IPS-20b (cell line): ENCODE results near the gene ITGA6.

ENCODE experiments used
- H3K27ac ChIP-seq: one replicate; pipeline ENCODE4 v1.5.1; 2013; ENCODE audit warnings: low read length
- H3K27me3 ChIP-seq: 2 replicates; pipeline ENCODE4 v1.6.1; 2013; ENCODE audit warnings: mild to moderate bottlenecking, low read length, inconsistent platforms; ENCODE audit not compliant: insufficient read depth
- H3K36me3 ChIP-seq: 2 replicates; pipeline ENCODE4 v1.6.1; 2013; ENCODE audit warnings: low read depth, mild to moderate bottlenecking, inconsistent platforms, low read length, moderate library complexity; ENCODE audit not compliant: insufficient read depth
- H3K4me1 ChIP-seq: 2 replicates; pipeline ENCODE4 v1.6.1; 2013; ENCODE audit warnings: mild to moderate bottlenecking, control low read depth, inconsistent platforms, low read length, moderate library complexity; ENCODE audit not compliant: insufficient read depth
- H3K4me3 ChIP-seq: 2 replicates; pipeline ENCODE4 v1.5.1; 2013; ENCODE audit warnings: mild to moderate bottlenecking, low read length, inconsistent platforms
- H3K9ac ChIP-seq: 2 replicates; pipeline ENCODE4 v1.6.1; 2013; ENCODE audit warnings: low read depth, mild to moderate bottlenecking, inconsistent platforms, low read length, moderate library complexity
- H3K9me3 ChIP-seq: 2 replicates; pipeline ENCODE4 v1.6.1; 2013; ENCODE audit warnings: mild to moderate bottlenecking, low read depth, low read length, inconsistent platforms; ENCODE audit not compliant: insufficient read depth

The ITGA6 gene

DNA sequence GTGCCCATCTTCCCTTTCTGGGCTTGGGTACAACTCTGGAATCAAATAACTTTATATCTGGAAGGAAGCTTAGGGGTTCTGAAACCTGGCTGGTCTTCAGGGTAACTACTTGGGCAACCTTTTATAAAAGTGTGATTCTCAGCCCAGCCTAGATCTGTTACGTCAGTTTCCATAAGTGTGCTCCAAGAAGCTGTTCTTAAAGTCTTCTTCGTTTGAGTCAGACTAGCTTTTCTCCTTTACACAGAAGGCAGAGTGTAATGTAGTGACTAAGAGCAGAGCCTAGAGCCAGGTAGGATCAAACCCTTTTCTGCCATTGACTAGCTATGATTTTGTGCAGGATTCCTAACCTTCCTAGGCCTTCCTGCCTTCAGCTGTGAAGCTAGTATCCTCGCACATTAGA is 5.8 kb downstream of the ITGA6 start:
- Histone ChIP-seq H3K4me3 (peak overlapping the region; percentile 16; the same call in 1 of the 2 replicates), H3K9ac (no peak overlapping the region), H3K36me3 (peaks cover 3% of the 10 kb centered on the region; the same call in 1 of the 2 replicates), H3K9me3 (no peaks in the 10 kb centered on the region), H3K4me1 (peaks cover 80% of the 10 kb centered on the region), H3K27ac (peak overlapping the region; percentile 32), H3K27me3 (no peaks in the 10 kb centered on the region)

DNA sequence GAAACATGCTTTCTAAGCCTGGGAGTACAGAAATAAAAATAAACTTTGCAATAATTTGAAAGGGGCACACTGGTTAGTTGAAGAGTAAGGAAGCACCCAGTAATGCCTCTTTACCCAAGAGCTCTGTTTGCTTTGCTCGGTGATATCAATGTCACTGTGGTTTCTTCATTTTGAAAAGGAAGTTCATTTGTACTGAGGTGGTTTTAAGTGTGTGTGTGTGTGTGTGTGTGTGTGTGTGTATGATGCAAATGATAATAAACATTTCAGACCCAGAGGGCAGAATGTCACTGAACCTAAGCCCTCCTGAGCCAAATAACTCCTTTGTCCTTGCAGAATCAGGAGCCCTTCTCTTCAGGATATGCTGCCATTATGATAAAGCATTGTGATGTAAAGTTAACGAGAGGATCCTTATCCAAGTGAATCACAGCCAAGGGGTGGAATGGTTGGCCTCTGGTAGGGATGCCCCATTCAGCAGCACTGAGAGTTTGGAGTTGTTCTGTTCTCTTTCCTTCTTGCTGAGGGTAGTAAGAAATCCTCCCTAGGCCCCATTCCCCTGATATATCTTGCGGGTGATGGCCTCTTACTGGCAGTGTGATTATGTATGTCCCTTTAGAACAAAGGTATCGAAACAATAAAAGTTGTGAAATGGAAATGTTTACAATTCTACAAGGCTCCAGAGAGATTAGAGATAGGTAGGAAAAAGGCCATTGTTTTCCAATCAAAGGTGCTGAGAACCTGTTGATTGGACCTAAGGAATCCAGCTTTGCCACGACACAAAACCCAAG is 7.6 kb downstream of the ITGA6 start:
- Histone ChIP-seq H3K9ac (0 out of 2 replicates have a peak overlapping the region, but pooled peaks have one; percentile 25), H3K4me1 (peaks cover 85% of the 10 kb centered on the region), H3K36me3 (peaks cover 3% of the 10 kb centered on the region; the same call in 1 of the 2 replicates), H3K27me3 (no peaks in the 10 kb centered on the region), H3K9me3 (no peaks in the 10 kb centered on the region), H3K27ac (peak overlapping the region; percentile 50), H3K4me3 (peak overlapping the region; percentile 53)

DNA sequence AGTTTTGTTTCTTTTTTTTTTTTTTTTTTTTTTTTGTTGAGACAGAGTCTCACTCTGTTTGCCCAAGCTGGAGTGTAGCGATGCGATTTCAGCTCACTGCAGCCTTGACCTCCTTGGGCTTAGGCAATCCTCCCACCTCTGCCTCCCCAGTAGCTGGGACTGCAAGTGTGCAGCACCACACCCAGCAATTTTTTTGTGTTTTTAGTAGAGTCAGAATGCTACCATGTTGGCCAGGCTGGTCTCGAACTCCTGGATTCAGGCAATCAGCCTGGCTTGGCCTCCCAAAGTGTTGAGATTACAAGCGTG is 8.2 kb downstream of the ITGA6 start:
- peaks cover 3% of the 10 kb centered on the region; the same call in 1 of the 2 replicates for H3K36me3 ChIP-seq
- peaks cover 83% of the 10 kb centered on the region for H3K4me1 ChIP-seq
- no peaks in the 10 kb centered on the region for H3K9me3 ChIP-seq
- no peak overlapping the region for H3K9ac ChIP-seq
- H3K4me3 ChIP-seq: peak overlapping the region; percentile 53
- no peaks in the 10 kb centered on the region for H3K27me3 ChIP-seq
- no peak overlapping the region for H3K27ac ChIP-seq

DNA sequence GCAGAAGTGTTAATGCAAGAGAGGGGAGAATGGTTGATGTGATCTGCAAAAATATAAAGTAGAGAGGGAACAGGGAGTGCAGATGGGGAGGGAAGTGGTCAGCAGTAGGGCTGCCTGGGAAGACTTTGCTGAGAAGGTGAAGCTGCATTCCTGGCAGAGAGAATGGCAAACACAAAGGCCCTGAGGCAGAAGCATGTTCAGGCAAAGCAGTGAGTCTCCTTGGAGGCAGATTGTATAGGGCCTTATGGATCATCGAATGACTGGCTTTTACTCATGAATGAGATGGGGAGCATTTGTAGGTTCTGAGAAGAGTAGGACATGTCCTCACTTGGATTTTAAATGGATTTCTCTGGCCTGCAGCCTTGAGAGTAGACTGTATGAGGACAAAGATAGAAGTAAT is 9.5 kb downstream of the ITGA6 start:
- Histone ChIP-seq H3K9me3 (no peaks in the 10 kb centered on the region), H3K4me3 (peak overlapping the region; percentile 11; the same call in 1 of the 2 replicates), H3K4me1 (peaks cover 83% of the 10 kb centered on the region), H3K27me3 (no peaks in the 10 kb centered on the region), H3K9ac (no peak overlapping the region), H3K36me3 (no peaks in the 10 kb centered on the region), H3K27ac (no peak overlapping the region)

DNA sequence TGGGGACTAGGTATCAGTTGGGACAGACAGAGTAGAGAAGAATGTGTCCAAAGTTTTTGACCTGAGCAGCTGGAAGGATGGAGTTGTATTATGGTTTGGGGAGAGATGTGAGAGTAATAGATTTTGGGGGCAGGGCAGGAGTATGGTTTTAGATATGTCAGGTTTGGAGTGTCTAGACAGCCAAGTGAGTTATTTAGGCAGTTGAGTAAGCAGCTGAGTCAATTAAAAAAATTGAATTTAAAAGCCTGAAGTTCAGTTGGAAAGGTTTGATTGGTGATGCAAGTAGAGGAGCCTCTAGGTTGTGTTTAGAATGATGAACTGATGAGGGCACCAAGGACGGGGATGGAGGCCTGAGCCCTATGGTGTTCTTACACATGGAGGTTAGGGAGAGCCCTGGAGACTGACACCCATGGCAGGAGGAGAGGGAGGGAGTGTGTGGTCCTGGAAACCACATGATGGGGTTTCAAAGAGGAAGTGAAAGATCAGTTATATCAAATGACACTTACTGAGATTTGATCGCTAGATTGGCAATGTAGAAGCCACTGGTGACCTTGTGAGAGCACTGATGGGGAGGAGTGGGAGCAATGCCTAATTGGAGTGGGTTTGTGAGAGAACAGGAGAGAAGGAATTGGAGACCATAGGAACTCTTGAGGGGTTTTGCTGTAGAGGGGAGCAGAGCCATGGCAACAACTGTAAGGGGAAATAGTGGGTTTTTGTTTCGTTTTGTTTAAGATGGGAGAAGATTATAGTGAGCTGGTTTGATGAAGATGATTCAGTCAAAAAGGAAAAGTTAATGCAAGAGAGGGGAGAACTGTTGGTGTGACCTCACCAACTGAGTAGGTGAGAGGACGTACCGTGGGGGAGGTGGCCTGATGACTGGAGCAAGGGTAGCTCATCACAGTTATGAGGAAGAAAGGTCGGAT is 10.3 kb downstream of the ITGA6 start:
- Histone ChIP-seq H3K4me3 (no peak overlapping the region; the same call in 1 of the 2 replicates), H3K27ac (no peak overlapping the region), H3K36me3 (no peaks in the 10 kb centered on the region), H3K4me1 (peaks cover 83% of the 10 kb centered on the region), H3K9me3 (no peaks in the 10 kb centered on the region), H3K27me3 (no peaks in the 10 kb centered on the region), H3K9ac (no peak overlapping the region)

DNA sequence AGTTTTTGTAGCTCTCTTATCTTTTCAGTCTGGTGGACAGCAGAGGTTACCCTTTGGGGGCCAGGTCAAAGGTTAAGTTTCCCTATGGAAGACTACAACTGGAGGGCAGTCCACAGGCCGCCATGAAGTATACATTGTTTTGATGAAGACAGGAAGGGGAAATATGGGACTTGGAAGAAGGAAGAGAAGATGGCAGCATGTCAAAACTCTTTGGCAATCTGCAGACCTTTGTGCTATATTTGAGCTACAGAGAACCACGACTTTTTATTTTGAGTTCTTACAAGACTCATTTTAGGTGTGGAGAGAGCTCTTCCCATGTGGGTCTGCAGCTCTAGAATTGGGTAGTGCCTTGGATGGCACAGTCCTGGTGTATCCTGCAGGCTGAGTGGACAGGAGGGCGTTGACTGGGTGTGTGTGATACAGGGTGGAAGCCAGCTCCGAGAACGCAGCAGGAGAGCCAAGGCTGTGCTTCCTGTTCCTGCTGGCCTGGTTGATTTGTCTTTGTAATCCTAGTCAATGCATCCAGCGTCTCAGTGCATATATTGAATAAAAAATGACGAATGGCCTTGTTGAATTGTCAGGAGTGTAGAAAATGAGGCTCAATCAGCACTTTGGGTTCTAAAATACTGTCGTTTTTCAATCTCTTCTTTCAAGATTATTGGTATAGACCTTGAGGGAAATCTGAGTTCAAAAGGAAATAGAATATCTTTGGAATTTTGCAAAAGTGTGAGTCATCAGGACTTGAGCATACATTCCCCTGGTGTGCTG is 11.5 kb downstream of the ITGA6 start:
- Histone ChIP-seq H3K9me3 (no peaks in the 10 kb centered on the region), H3K27ac (no peak overlapping the region), H3K27me3 (no peaks in the 10 kb centered on the region), H3K36me3 (peaks cover 2% of the 10 kb centered on the region; the same call in 1 of the 2 replicates), H3K4me1 (peaks cover 75% of the 10 kb centered on the region), H3K9ac (no peak overlapping the region), H3K4me3 (no peak overlapping the region)

DNA sequence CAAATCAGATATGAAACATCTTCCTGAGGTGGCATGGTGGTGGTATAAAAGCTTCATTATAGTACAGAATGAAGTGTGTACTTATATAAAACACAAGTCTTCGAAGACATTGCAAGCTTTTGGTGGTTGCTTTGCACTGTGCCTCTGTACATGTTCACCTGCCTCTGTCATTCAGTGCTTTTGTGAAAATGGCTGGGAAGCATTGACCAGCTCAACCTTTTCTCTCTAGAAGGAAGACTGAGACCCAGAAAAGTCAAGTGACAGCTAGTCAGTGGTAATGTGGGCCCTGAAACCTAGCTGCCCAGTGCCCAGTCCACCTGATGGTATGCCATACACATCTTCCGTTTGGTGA is 12.1 kb downstream of the ITGA6 start:
- Histone ChIP-seq H3K27me3 (no peaks in the 10 kb centered on the region), H3K27ac (no peak overlapping the region), H3K4me1 (peaks cover 69% of the 10 kb centered on the region), H3K36me3 (peaks cover 6% of the 10 kb centered on the region; the same call in 1 of the 2 replicates), H3K4me3 (no peak overlapping the region), H3K9ac (no peak overlapping the region), H3K9me3 (no peaks in the 10 kb centered on the region)

DNA sequence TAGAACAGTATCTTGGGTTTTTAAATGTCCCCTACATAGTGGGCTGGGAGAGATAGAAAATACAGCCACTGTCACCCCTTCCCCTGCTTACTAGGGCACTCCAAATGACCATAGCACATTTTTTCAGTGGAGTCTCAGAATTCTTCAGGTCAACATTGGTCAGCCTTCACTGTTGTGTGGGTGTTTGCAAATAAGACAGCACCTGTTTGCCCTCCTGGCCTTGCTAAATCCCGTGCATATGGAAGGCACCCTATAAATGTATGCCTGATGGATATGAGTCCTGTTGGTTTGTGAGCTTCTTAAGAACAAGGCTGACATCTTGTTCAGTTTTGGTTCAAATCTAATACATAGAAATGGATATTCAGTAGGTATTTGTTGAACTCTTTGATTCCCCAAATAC is 12.5 kb downstream of the ITGA6 start:
- no peaks in the 10 kb centered on the region for H3K9me3 ChIP-seq
- no peak overlapping the region for H3K4me3 ChIP-seq
- peaks cover 6% of the 10 kb centered on the region; the same call in 1 of the 2 replicates for H3K36me3 ChIP-seq
- H3K27me3 ChIP-seq: no peaks in the 10 kb centered on the region
- no peak overlapping the region for H3K9ac ChIP-seq
- H3K27ac ChIP-seq: no peak overlapping the region
- H3K4me1 ChIP-seq: peaks cover 65% of the 10 kb centered on the region

DNA sequence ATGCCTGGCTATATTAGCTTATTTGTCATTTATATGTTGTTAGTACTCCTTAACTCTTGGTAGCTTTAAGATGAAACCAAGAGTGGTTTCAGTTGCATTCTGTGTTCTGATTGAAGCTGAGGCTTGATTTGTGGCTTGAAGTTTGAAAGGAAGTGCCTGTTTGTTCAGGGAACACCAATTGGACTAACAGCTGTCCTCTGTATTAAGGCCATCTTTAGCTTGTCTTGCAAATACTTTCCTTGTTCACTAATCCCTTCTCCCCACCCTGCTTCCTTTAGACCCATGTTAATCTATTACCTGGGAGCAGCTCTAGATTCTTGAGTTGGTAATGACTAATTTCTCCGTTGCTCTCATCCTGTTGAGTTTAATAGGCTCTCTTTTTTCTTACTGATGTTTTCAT is 13.4 kb downstream of the ITGA6 start:
- Histone ChIP-seq H3K9me3 (no peaks in the 10 kb centered on the region), H3K4me3 (no peak overlapping the region), H3K36me3 (peaks cover 6% of the 10 kb centered on the region; the same call in 1 of the 2 replicates), H3K9ac (no peak overlapping the region), H3K27me3 (no peaks in the 10 kb centered on the region), H3K4me1 (peaks cover 56% of the 10 kb centered on the region), H3K27ac (no peak overlapping the region)

DNA sequence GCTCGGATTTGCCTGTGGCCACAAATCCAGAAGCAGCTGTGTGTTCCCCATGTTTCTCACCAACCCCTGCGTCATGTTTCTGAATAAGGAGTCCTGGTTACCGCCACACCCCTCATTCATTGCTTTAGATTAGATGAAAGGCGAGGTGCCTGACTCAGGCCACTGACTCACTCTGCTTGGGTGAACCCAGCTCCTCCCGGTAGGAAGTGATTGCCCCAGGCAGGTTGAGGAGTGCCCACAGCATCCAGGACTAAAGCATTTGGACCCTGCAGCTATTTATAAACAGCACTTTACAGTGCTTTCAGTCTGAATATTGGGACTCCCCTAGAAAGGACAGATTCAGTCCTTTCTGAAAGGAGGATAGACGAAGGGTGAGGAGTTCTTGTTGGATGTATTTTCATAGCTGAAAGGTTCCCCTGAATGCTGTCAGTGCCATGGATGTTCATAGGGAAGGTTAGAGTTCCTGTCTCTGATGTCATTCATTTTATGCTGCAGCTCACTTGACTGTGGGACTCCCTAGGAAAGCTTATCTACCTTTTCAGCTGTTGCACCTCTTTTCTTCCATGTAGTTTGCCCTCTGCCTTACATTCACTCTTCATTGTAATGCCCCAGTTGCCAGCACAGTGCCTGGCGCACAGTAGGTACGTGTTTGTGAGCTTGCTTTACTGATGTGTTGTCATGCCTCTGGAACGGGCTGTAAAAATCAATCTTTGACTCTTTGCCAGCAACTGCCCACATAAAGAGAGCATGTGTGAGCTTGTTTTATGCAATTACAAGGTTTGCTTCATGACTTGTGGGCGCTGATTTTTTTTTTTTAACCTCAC is 14.9 kb downstream of the ITGA6 start:
- H3K4me3 ChIP-seq: no peak overlapping the region
- H3K4me1 ChIP-seq: peaks cover 42% of the 10 kb centered on the region
- H3K36me3 ChIP-seq: peaks cover 6% of the 10 kb centered on the region; the same call in 1 of the 2 replicates
- no peak overlapping the region for H3K27ac ChIP-seq
- H3K9ac ChIP-seq: no peak overlapping the region
- H3K9me3 ChIP-seq: no peaks in the 10 kb centered on the region
- no peaks in the 10 kb centered on the region for H3K27me3 ChIP-seq

DNA sequence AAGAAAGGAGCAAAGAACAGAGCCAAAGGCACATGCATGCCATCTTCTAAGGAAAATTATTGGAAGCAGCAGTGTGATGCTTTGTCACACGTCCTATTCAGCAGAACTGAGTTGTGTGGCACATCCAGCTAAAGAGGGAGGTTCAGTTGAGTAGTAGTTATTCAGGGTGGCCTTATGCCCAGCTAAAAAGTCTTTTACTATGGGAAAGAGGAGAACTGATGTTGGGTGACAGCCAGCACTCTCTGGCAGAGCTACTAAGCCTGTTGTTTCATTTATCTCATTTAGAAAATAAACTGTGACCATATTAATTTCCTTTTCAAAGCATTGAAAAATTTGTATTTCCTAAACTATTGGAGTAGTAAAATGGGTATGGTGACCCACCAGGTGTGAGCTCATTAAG is 18.5 kb downstream of the ITGA6 start:
- Histone ChIP-seq H3K4me3 (no peak overlapping the region), H3K36me3 (peaks cover 6% of the 10 kb centered on the region; the same call in 1 of the 2 replicates), H3K9me3 (no peaks in the 10 kb centered on the region), H3K27me3 (no peaks in the 10 kb centered on the region), H3K27ac (no peak overlapping the region), H3K4me1 (peaks cover 48% of the 10 kb centered on the region), H3K9ac (no peak overlapping the region)
